Stimulated activated CD8-positive, alpha-beta memory T cell treated with anti-CD3 and anti-CD28 coated beads, Interleukin-4, amount 100 ng/mL, for 24 hours (primary cell): ENCODE measurements around the gene PFAS.

ENCODE experiments used
- DNase-seq: peaks from one replicate; pipeline ENCODE4 v3.0.0-alpha.2; 2020; ENCODE audit warnings: low read depth

PFAS gene

GRCh38 chr17:8267480-8268147 lies 18.5 kb downstream of the PFAS start:
- no peak for DNase-seq

- DNase-seq, result no peak
These were observed 19.6 kb downstream of the PFAS start for GRCh38 chr17:8268550-8269298.

- no peak for DNase-seq
These were observed 23.3 kb downstream of the PFAS start for GRCh38 chr17:8272421-8272820.

- DNase-seq, result no peak
These were observed 24.9 kb downstream of the PFAS start for GRCh38 chr17:8273884-8274444.

- no peak for DNase-seq
These were observed 25.7 kb downstream of the PFAS start for GRCh38 chr17:8274816-8275215.

GRCh38 chr17:8275421-8276290 lies 26.6 kb downstream of the PFAS start:
- DNase-seq, result no peak

GRCh38 chr17:8277317-8277716 lies 28.2 kb downstream of the PFAS start:
- no peak for DNase-seq

GRCh38 chr17:8282345-8282744 lies 33.3 kb downstream of the PFAS start:
- DNase-seq, result no peak

GRCh38 chr17:8283356-8283755 lies 34.3 kb downstream of the PFAS start:
- DNase-seq, result no peak

- DNase-seq, result no peak
These were observed 35.0 kb downstream of the PFAS start for GRCh38 chr17:8284126-8284525.

- no peak for DNase-seq
These were observed 36.4 kb downstream of the PFAS start for GRCh38 chr17:8285270-8286181.

GRCh38 chr17:8287651-8288335 lies 38.7 kb downstream of the PFAS start:
- no peak for DNase-seq

- peak; percentile 78 for DNase-seq
These were observed 39.4 kb downstream of the PFAS start, which contains the start of gene RANGRF for GRCh38 chr17:8288336-8289102. TSS of gene RANGRF (plus strand) at chr17:8288670. CDS start at chr17:8288789, 119 bp downstream.

GRCh38 chr17:8289103-8289397 lies 40.0 kb downstream of the PFAS start:
- no peak for DNase-seq

GRCh38 chr17:8290043-8290442 lies 41.0 kb downstream of the PFAS start:
- DNase-seq, result no peak

GRCh38 chr17:8292639-8293395 lies 43.7 kb downstream of the PFAS start:
- DNase-seq, result no peak

GRCh38 chr17:8294361-8294760 lies 45.3 kb downstream of the PFAS start:
- no peak for DNase-seq

- no peak for DNase-seq
These were observed 45.8 kb downstream of the PFAS start for GRCh38 chr17:8294814-8295316.

GRCh38 chr17:8300226-8300625 lies 51.1 kb downstream of the PFAS start:
- no peak for DNase-seq
